ENCODE results near the gene PTPN5.
"Not testable (repeated sequence)": the region's sequence is repeated elsewhere in the genome, so short reads cannot be mapped to it uniquely, and the experiment has no call there.

Gene PTPN5
- long read RNA-seq: 0 reads

- Histone ChIP-seq H3K27me3 (ENCODE audit: insufficient read depth, poor library complexity, severe bottlenecking) (peaks cover 26% of the 10 kb centered on the region), H3K4me3 (replicated peaks; ENCODE audit: insufficient read depth, low read length) (no peak within 1 kb of the TSS), H3K27ac (replicated peaks) (no peak within 1 kb of the TSS)
- no peak for TF ChIP-seq POLR2AphosphoS5 (IDR thresholded peaks at IDR 0.05; ENCODE audit: low read depth)
- no peak for DNase-seq (ENCODE audit: low read depth in 1 of 2, low spot score in 1 of 2)
These were observed at the start of gene PTPN5 for GRCh38 chr11:18791207-18791968. TSS of gene PTPN5 (minus strand) at chr11:18791798. CDS start at chr11:18771958, 19,840 bp downstream.

GRCh38 chr11:18836417-18836816 lies 44.8 kb upstream of the PTPN5 start:
- no peak for DNase-seq (ENCODE audit: low read depth in 1 of 2, low spot score in 1 of 2)
- TF ChIP-seq REST (IDR thresholded peaks at IDR 0.05; ENCODE audit: insufficient replicate concordance, low read depth) (peak; percentile 86), SPI1 (IDR thresholded peaks at IDR 0.05; ENCODE audit: borderline replicate concordance, low read depth) (no peak)
- H3K4me3 ChIP-seq (replicated peaks; ENCODE audit: insufficient read depth, low read length): no peak overlapping the region
- no peaks in the 10 kb centered on the region for H3K27me3 ChIP-seq (ENCODE audit: insufficient read depth, poor library complexity, severe bottlenecking)
- H3K27ac ChIP-seq (replicated peaks): no peak overlapping the region

- DNase-seq (ENCODE audit: low read depth in 1 of 2, low spot score in 1 of 2): no peak
- no peak overlapping the region for H3K27ac ChIP-seq (replicated peaks)
- no peak for TF ChIP-seq GABPA (IDR thresholded peaks at IDR 0.05; ENCODE audit: low read depth)
- no peak for TF ChIP-seq CTCF (IDR thresholded peaks at IDR 0.05; ENCODE audit: insufficient read depth, low read length)
- no peak for TF ChIP-seq POLR2AphosphoS5 (IDR thresholded peaks at IDR 0.05; ENCODE audit: low read depth)
- no peak for TF ChIP-seq REST (IDR thresholded peaks at IDR 0.05; ENCODE audit: insufficient replicate concordance, low read depth)
- TF ChIP-seq SPI1 (IDR thresholded peaks at IDR 0.05; ENCODE audit: borderline replicate concordance, low read depth): no peak
- no peak overlapping the region for H3K4me3 ChIP-seq (replicated peaks; ENCODE audit: insufficient read depth, low read length)
- no peaks in the 10 kb centered on the region for H3K27me3 ChIP-seq (ENCODE audit: insufficient read depth, poor library complexity, severe bottlenecking)
These were observed 43.3 kb upstream of the PTPN5 start for GRCh38 chr11:18834754-18835466.

- not testable (repeated sequence) for H3K4me3 ChIP-seq (replicated peaks; ENCODE audit: insufficient read depth, low read length); DNase-seq (ENCODE audit: low read depth in 1 of 2, low spot score in 1 of 2); H3K27me3 ChIP-seq (ENCODE audit: insufficient read depth, poor library complexity, severe bottlenecking); H3K27ac ChIP-seq (replicated peaks)
These were observed 28.6 kb upstream of the PTPN5 start for GRCh38 chr11:18820160-18820559.

GRCh38 chr11:18804199-18804999 lies 12.8 kb upstream of the PTPN5 start:
- Histone ChIP-seq H3K27me3 (ENCODE audit: insufficient read depth, poor library complexity, severe bottlenecking) (no peaks in the 10 kb centered on the region), H3K4me3 (replicated peaks; ENCODE audit: insufficient read depth, low read length) (no peak overlapping the region), H3K27ac (replicated peaks) (no peak overlapping the region)
- TF ChIP-seq POLR2AphosphoS5 (IDR thresholded peaks at IDR 0.05; ENCODE audit: low read depth): no peak
- TF ChIP-seq REST (IDR thresholded peaks at IDR 0.05; ENCODE audit: insufficient replicate concordance, low read depth): no peak
- TF ChIP-seq CTCF (IDR thresholded peaks at IDR 0.05; ENCODE audit: insufficient read depth, low read length): no peak
- no peak for TF ChIP-seq GABPA (IDR thresholded peaks at IDR 0.05; ENCODE audit: low read depth)
- no peak for TF ChIP-seq SPI1 (IDR thresholded peaks at IDR 0.05; ENCODE audit: borderline replicate concordance, low read depth)
- DNase-seq (ENCODE audit: low read depth in 1 of 2, low spot score in 1 of 2): no peak

Measured in HL-60 (cell line).